Activated effector memory CD4-positive, alpha-beta T cell treated with Interleukin-2 at 50 U/mL for 16 hours (primary cell): ENCODE results near the gene TP53RK.
A peak's percentile ranks its signal among the peaks of the same experiment; 100 is the strongest.
"Not testable (repeated sequence)": the region's sequence is repeated elsewhere in the genome, so short reads cannot be mapped to it uniquely, and the experiment has no call there.

Source experiments
- DNase-seq: peaks from one replicate; pipeline ENCODE4 v3.0.0-alpha.2; 2020

TP53RK gene

GRCh38 chr20:46682063-46682821, 7.0 kb downstream of the TP53RK start:
- no peak for DNase-seq

- peak; percentile 44 for DNase-seq
These were observed 8.0 kb downstream of the TP53RK start for GRCh38 chr20:46681032-46681854.

GRCh38 chr20:46680684-46681031, 8.6 kb downstream of the TP53RK start:
- DNase-seq = no peak

GRCh38 chr20:46678516-46678915, 10.7 kb downstream of the TP53RK start:
- DNase-seq = no peak

- no peak for DNase-seq
These were observed 11.6 kb downstream of the TP53RK start for GRCh38 chr20:46677608-46678007.

GRCh38 chr20:46676649-46677316, 12.5 kb downstream of the TP53RK start:
- DNase-seq = not testable (repeated sequence)

- no peak for DNase-seq
These were observed 14.8 kb downstream of the TP53RK start for GRCh38 chr20:46674253-46675083.

GRCh38 chr20:46673394-46674252, 15.6 kb downstream of the TP53RK start:
- no peak for DNase-seq

- DNase-seq = no peak
These were observed 16.6 kb downstream of the TP53RK start for GRCh38 chr20:46672543-46673148.

- no peak for DNase-seq
These were observed 17.2 kb downstream of the TP53RK start for GRCh38 chr20:46671866-46672542.

GRCh38 chr20:46670585-46671584, 18.4 kb downstream of the TP53RK start:
- no peak for DNase-seq

- no peak for DNase-seq
These were observed 19.0 kb downstream of the TP53RK start for GRCh38 chr20:46670228-46670584.

- no peak for DNase-seq
These were observed 22.3 kb downstream of the TP53RK start for GRCh38 chr20:46666818-46667515.

- DNase-seq = no peak
These were observed 22.9 kb downstream of the TP53RK start for GRCh38 chr20:46666306-46666705.

GRCh38 chr20:46665602-46666001, 23.6 kb downstream of the TP53RK start:
- no peak for DNase-seq

GRCh38 chr20:46663531-46663930, 25.7 kb downstream of the TP53RK start:
- no peak for DNase-seq

- DNase-seq = no peak
These were observed 27.6 kb downstream of the TP53RK start for GRCh38 chr20:46661659-46662058.

GRCh38 chr20:46660487-46660886, 28.8 kb downstream of the TP53RK start:
- no peak for DNase-seq

GRCh38 chr20:46657618-46658017, 31.6 kb downstream of the TP53RK start:
- no peak for DNase-seq
